Measurements from ENCODE around the gene LPP.

- TF ChIP-seq CTBP1 (IDR thresholded peaks at IDR 0.05; ENCODE audit: borderline replicate concordance) = no peak
- no peak for TF ChIP-seq NFRKB (IDR thresholded peaks at IDR 0.05)
- TF ChIP-seq SP1 (IDR thresholded peaks at IDR 0.05) = no peak
- no peak for TF ChIP-seq FOXA1 (IDR thresholded peaks at IDR 0.05)
- no peak for TF ChIP-seq ELF4 (IDR thresholded peaks at IDR 0.05)
- no peak for TF ChIP-seq SUZ12 (IDR thresholded peaks at IDR 0.05)
- TF ChIP-seq HDGF (IDR thresholded peaks at IDR 0.05; ENCODE audit: borderline replicate concordance) = no peak
- TF ChIP-seq, protein P1, sequence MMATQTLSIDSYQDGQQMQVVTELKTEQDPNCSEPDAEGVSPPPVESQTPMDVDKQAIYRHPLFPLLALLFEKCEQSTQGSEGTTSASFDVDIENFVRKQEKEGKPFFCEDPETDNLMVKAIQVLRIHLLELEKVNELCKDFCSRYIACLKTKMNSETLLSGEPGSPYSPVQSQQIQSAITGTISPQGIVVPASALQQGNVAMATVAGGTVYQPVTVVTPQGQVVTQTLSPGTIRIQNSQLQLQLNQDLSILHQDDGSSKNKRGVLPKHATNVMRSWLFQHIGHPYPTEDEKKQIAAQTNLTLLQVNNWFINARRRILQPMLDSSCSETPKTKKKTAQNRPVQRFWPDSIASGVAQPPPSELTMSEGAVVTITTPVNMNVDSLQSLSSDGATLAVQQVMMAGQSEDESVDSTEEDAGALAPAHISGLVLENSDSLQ (IDR thresholded peaks at IDR 0.05) = no peak
- no peak for TF ChIP-seq FOXK2 (IDR thresholded peaks at IDR 0.05)
- TF ChIP-seq BHLHE40 (IDR thresholded peaks at IDR 0.05; ENCODE audit: borderline replicate concordance) = no peak
These were observed 720.6 kb downstream of the LPP start for GRCh38 chr3:188874576-188874975.
